Mesodermal cell (in vitro differentiated cells): ENCODE results near the gene HSF5.

Source experiments
- H3K27ac ChIP-seq: 2 replicates; pipeline ENCODE4 v1.7.0; 2013; ENCODE audit warnings: mild to moderate bottlenecking, low read depth, low read length, moderate library complexity; ENCODE audit not compliant: severe bottlenecking
- H3K36me3 ChIP-seq: 2 replicates; pipeline ENCODE4 v1.7.1; 2013; ENCODE audit warnings: mild to moderate bottlenecking, low read length, moderate library complexity; ENCODE audit not compliant: control insufficient read depth, insufficient read depth
- H3K4me1 ChIP-seq: one replicate; pipeline ENCODE4 v1.7.1; 2013; ENCODE audit warnings: mild to moderate bottlenecking, low read length; ENCODE audit not compliant: insufficient read depth, control insufficient read depth, poor library complexity, severe bottlenecking
- H3K4me3 ChIP-seq: 2 replicates; pipeline ENCODE4 v1.7.0; 2013; ENCODE audit warnings: low read length, control low read depth, mild to moderate bottlenecking; ENCODE audit not compliant: insufficient read depth, poor library complexity, severe bottlenecking; ENCODE audit errors: extremely low read depth
- H3K9me3 ChIP-seq: 2 replicates; pipeline ENCODE4 v1.7.1; 2013; ENCODE audit warnings: mild to moderate bottlenecking, low read length, moderate library complexity; ENCODE audit not compliant: control insufficient read depth
- WGBS, 2 experiments: methylation state at CpG; one replicate each; pipeline ENCODE4 v1.1.5; 2013; ENCODE audit warnings: missing lambda C conversion rate in 2 of 2; ENCODE audit not compliant: insufficient coverage in 2 of 2; 5-methylcytosine and 5-hydroxymethylcytosine counted together

HSF5 gene

DNA sequence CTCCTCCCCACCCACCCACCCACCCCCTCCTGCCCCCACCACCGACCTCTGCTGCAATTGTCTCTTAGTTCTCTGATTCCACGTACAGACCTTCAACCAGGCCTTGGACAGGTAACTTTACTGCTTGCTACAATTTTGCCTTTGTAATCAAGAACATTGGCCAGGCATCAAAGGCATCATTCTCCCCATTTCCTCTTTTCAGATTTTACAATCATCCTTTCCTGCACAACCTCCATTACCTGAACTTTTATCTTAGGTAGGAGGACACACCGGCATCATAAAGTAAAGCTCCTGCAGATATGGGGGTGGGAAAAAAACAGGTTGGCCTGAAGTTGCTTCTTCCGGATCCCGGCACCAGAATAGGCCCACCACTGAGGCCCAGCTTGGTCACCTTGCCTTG, 110.5 kb downstream of the HSF5 start:
- WGBS, 2 experiments, result 94 to 100% methylated on average over 3 to 4 of the region's 5 CpGs
- Histone ChIP-seq H3K4me1 (peaks cover 33% of the 10 kb centered on the region), H3K36me3 (no peaks in the 10 kb centered on the region), H3K9me3 (no peaks in the 10 kb centered on the region), H3K4me3 (no peak overlapping the region), H3K27ac (no peak overlapping the region)

DNA sequence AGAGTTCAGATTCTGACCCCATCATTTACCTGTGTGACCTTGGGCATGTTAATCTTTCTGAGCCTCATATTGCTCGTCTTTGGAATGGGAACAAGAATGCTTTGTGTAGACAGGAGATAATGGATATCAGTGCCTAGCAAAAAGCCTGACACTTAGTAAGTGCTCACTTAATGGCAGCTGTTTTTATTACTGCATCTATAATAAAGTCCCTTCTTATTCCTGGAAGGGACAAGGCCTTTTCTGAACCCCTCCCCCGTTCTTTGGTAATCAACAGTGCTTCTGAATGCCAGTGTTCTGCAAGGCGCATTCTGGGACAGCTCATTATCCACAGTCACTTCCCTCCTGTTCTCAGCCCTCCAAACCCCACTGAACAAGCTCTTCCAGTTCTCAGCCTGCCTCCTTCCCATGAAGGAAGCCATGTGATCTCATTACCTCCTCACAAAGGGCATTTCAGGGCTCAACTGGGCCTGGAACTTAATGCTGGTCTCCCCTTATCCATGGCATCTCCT, 111.1 kb downstream of the HSF5 start:
- Histone ChIP-seq H3K9me3 (no peaks in the 10 kb centered on the region), H3K4me1 (peaks cover 32% of the 10 kb centered on the region), H3K27ac (peak overlapping the region; percentile 24), H3K4me3 (no peak overlapping the region), H3K36me3 (no peaks in the 10 kb centered on the region)
- 71 to 89% methylated on average over 1 to 2 of the region's 3 CpGs for WGBS, 2 experiments

DNA sequence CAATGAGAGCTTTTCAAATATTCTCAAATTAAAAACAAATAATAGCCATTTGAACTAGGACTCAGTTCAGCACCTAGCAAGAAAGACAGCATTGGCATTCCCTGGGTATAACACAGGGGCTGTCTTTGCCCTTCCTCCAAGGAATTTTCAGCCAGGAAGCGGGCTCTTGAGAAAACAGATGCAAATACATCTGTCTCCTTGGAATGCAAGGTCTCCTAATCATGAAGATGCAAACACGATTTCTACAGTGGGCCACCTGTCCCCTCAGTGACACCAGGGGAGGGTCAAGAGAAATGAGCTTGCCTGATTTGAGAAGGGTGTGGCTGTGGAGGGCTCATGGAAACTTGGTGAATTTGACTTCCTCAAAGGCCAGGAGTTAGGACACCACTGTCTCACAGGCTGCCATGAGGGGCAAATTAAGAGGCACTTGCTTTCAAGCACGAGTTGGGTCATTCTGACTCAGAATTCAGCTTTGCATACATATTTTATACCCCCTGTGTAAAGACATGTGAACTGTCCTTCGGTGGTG, 111.7 kb downstream of the HSF5 start:
- no peak overlapping the region for H3K4me3 ChIP-seq
- no peak overlapping the region for H3K27ac ChIP-seq
- H3K9me3 ChIP-seq, result no peaks in the 10 kb centered on the region
- H3K4me1 ChIP-seq, result peaks cover 29% of the 10 kb centered on the region
- WGBS, 2 experiments, result 90 to 100% methylated on average over 1 of the region's 4 CpGs
- no peaks in the 10 kb centered on the region for H3K36me3 ChIP-seq

DNA sequence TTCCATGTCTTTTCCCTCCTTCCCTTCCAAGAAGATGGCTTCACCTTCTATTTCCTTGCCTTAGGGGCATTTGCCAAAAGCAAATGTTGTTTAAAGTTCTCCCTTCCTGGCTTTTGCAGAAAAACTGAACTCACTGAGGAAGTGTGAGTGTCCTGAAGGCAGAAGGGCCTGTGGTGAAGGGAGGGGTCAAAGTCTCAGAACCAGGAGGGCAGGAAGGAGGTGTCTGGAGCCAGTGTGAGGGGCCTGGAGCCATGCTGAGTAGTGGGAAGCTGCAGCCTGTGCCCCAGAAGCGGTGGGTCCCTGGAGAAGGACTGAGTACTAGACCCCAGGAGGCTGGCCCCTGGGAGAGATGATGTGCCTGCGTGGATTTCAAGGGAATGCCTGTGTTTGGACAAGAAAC, 112.4 kb downstream of the HSF5 start:
- Histone ChIP-seq H3K27ac (peak overlapping the region; percentile 17), H3K36me3 (no peaks in the 10 kb centered on the region), H3K4me1 (peaks cover 29% of the 10 kb centered on the region), H3K9me3 (no peaks in the 10 kb centered on the region), H3K4me3 (no peak overlapping the region)
- 38 to 55% methylated on average over 2 of the region's 2 CpGs for WGBS, 2 experiments

GRCh38 chr17:58375256-58375655, 113.0 kb downstream of the HSF5 start:
- H3K9me3 ChIP-seq, result no peaks in the 10 kb centered on the region
- H3K4me3 ChIP-seq, result no peak overlapping the region
- no peak overlapping the region for H3K27ac ChIP-seq
- no peaks in the 10 kb centered on the region for H3K36me3 ChIP-seq
- WGBS, 2 experiments, result 96 to 100% methylated on average over 2 to 4 of the region's 5 CpGs
- peaks cover 29% of the 10 kb centered on the region for H3K4me1 ChIP-seq

- Histone ChIP-seq H3K27ac (no peak overlapping the region), H3K4me1 (peaks cover 22% of the 10 kb centered on the region), H3K36me3 (no peaks in the 10 kb centered on the region), H3K9me3 (no peaks in the 10 kb centered on the region), H3K4me3 (no peak overlapping the region)
- WGBS, 2 experiments, result 83% methylated on average over 1 of the region's 1 CpG; no CpG with 5 or more reads in 1 of the 2 experiments
These were observed 114.3 kb downstream of the HSF5 start for GRCh38 chr17:58373923-58374322.

- H3K36me3 ChIP-seq, result no peaks in the 10 kb centered on the region
- peaks cover 18% of the 10 kb centered on the region for H3K4me1 ChIP-seq
- H3K27ac ChIP-seq, result no peak overlapping the region
- no peak overlapping the region for H3K4me3 ChIP-seq
- WGBS, 2 experiments, result 88 to 92% methylated on average over 2 to 4 of the region's 5 CpGs
- no peaks in the 10 kb centered on the region for H3K9me3 ChIP-seq
These were observed 115.2 kb downstream of the HSF5 start for GRCh38 chr17:58373003-58373402.

GRCh38 chr17:58371300-58371950, 116.8 kb downstream of the HSF5 start:
- Histone ChIP-seq H3K36me3 (no peaks in the 10 kb centered on the region), H3K27ac (no peak overlapping the region), H3K4me1 (peaks cover 8% of the 10 kb centered on the region), H3K4me3 (no peak overlapping the region), H3K9me3 (no peaks in the 10 kb centered on the region)
- WGBS, 2 experiments, result 88 to 90% methylated on average over 4 to 6 of the region's 6 CpGs

GRCh38 chr17:58370716-58371115, 117.5 kb downstream of the HSF5 start:
- 91 to 94% methylated on average over 8 of the region's 9 CpGs for WGBS, 2 experiments
- Histone ChIP-seq H3K36me3 (no peaks in the 10 kb centered on the region), H3K4me1 (peaks cover 8% of the 10 kb centered on the region), H3K9me3 (no peaks in the 10 kb centered on the region), H3K4me3 (no peak overlapping the region), H3K27ac (no peak overlapping the region)

- Histone ChIP-seq H3K36me3 (no peaks in the 10 kb centered on the region), H3K4me1 (peaks cover 7% of the 10 kb centered on the region), H3K27ac (no peak overlapping the region), H3K9me3 (no peaks in the 10 kb centered on the region), H3K4me3 (no peak overlapping the region)
- 89% methylated on average over 1 of the region's 5 CpGs; no CpG with 5 or more reads in 1 of the 2 experiments for WGBS, 2 experiments
These were observed 117.9 kb downstream of the HSF5 start for GRCh38 chr17:58370309-58370708.
